Kidney capillary endothelial cell (primary cell): Measurements from ENCODE around the gene LBH.

Source experiments
- DNase-seq: peaks from one replicate; pipeline ENCODE4 v3.0.0-alpha.2; 2018; ENCODE audit warnings: low spot score

The LBH gene

GRCh38 chr2:30308280-30308679 is 76.9 kb downstream of the LBH start:
- no peak for DNase-seq
